H1 (cell line): ENCODE results near the gene RWDD4.

Experiments
- ATF2 ChIP-seq: IDR thresholded peaks from 2 replicates; pipeline ENCODE4 v1.6.1; 2012; ENCODE audit warnings: low read length, inconsistent platforms
- BACH1 ChIP-seq: IDR thresholded peaks from 2 replicates; pipeline ENCODE4 v1.6.1; 2012; ENCODE audit warnings: low read length, improper control_type of control experiment
- EGR1 ChIP-seq: IDR thresholded peaks from 2 replicates; pipeline ENCODE4 v1.6.1; 2011; ENCODE audit warnings: low read depth, low read length, borderline replicate concordance
- EP300 ChIP-seq, 2 experiments: IDR thresholded peaks; 1 replicate in 1 of 2; 2 replicates in 1 of 2; pipeline ENCODE4 v1.6.1; 2011 to 2012; ENCODE audit warnings: low read depth in 2 of 2, low read length in 2 of 2, mild to moderate bottlenecking in 2 of 2, borderline replicate concordance in 1 of 2, inconsistent platforms in 1 of 2, moderate library complexity in 1 of 2
- HDAC2 ChIP-seq, 2 experiments: fragments of 300-600 bp in 1 of 2; sonication (generic) in 1 of 2; IDR thresholded peaks; 2 replicates each; pipeline ENCODE4 v1.6.1; 2011 to 2012; ENCODE audit warnings: low read depth in 2 of 2, low read length in 2 of 2, mild to moderate bottlenecking in 2 of 2, moderate library complexity in 2 of 2, borderline replicate concordance in 1 of 2, inconsistent platforms in 1 of 2
- JUN ChIP-seq: IDR thresholded peaks from 2 replicates; pipeline ENCODE4 v1.6.1; 2011; ENCODE audit warnings: low read depth, mild to moderate bottlenecking, improper control_type of control experiment, low read length
- JUND ChIP-seq: IDR thresholded peaks from 2 replicates; pipeline ENCODE4 v1.6.1; 2011; ENCODE audit warnings: mild to moderate bottlenecking, improper control_type of control experiment, low read length
- POLR2AphosphoS5 ChIP-seq: IDR thresholded peaks from 2 replicates; pipeline ENCODE4 v1.6.1; 2011; ENCODE audit warnings: low read depth, low read length
- RAD21 ChIP-seq, 2 experiments: IDR thresholded peaks in 1 of 2; conservative IDR thresholded peaks in 1 of 2; 2 replicates each; pipeline ENCODE4 v1.6.1; 2011; ENCODE audit warnings: low read depth in 2 of 2, low read length in 2 of 2, improper control_type of control experiment in 1 of 2, inconsistent platforms in 1 of 2, mild to moderate bottlenecking in 1 of 2, moderate library complexity in 1 of 2
- SUZ12 ChIP-seq: fragments of 200-600 bp; sonication (generic); IDR thresholded peaks from 2 replicates; pipeline ENCODE4 v1.6.1; 2012; ENCODE audit warnings: mild to moderate bottlenecking, inconsistent platforms, low read length, moderate library complexity, mixed read lengths
- TAF7 ChIP-seq: optimal IDR thresholded peaks from 2 replicates; pipeline ENCODE3; 2011; ENCODE audit warnings: low read depth, mild to moderate bottlenecking, inconsistent platforms, low read length, moderate library complexity, borderline replicate concordance
- TBP ChIP-seq: IDR thresholded peaks from 2 replicates; pipeline ENCODE4 v1.6.1; 2011; ENCODE audit warnings: low read depth, low read length, improper control_type of control experiment
- ZNF274 ChIP-seq: IDR thresholded peaks from 2 replicates; pipeline ENCODE4 v1.7.0; 2012; ENCODE audit warnings: low read length, borderline replicate concordance; ENCODE audit errors: extremely low read depth
- TF ChIP-seq, protein P1 (sequence below), 3 experiments: IDR thresholded peaks; 1 replicate in 2 of 3; 2 replicates in 1 of 3; pipeline versions ENCODE4 v1.5.1 to v1.6.1; 2011; ENCODE audit warnings: low read length in 3 of 3, mild to moderate bottlenecking in 3 of 3, inconsistent platforms in 2 of 3, low read depth in 1 of 3, moderate library complexity in 1 of 3; ENCODE audit not compliant: insufficient read depth in 1 of 3; ENCODE audit errors: control extremely low read depth in 1 of 3

DNA sequence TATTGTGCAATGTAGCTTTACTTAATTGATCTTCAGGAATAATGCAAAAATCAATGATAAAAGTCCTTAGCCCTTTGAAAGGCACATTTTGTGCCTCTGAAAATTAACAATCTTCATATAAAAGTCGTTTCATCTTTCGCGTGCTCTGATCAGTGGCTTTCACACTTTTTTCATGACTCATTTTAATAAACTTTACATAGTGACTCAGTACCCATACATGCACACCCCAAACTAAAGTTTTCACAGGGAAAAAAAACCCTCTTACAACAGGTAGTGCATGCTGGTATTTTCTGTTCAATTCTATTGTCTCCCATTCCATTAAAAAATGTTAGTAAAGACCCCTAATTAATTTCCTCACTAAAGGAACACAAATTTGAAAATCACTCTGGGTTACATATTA, 21.5 kb downstream of the RWDD4 start:
- TF ChIP-seq POLR2AphosphoS5 (no peak), RAD21 (IDR thresholded peaks at IDR 0.05 in 1 of 2, conservative IDR thresholded peaks at IDR 0.05 in 1 of 2; ENCODE audit: low read depth in 2 of 2, low read length in 2 of 2) (no peak), ZNF274 (no peak), EGR1 (no peak), JUN (no peak), TAF7 (no peak), HDAC2 (IDR thresholded peaks at IDR 0.05; ENCODE audit: borderline replicate concordance in 1 of 2, low read depth in 2 of 2, low read length in 2 of 2) (no peak), EP300 (IDR thresholded peaks at IDR 0.05; ENCODE audit: borderline replicate concordance in 1 of 2, low read depth in 2 of 2, low read length in 2 of 2) (no peak), JUND (no peak), BACH1 (no peak), ATF2 (no peak), SUZ12 (no peak), TBP (no peak)
- TF ChIP-seq, protein P1, sequence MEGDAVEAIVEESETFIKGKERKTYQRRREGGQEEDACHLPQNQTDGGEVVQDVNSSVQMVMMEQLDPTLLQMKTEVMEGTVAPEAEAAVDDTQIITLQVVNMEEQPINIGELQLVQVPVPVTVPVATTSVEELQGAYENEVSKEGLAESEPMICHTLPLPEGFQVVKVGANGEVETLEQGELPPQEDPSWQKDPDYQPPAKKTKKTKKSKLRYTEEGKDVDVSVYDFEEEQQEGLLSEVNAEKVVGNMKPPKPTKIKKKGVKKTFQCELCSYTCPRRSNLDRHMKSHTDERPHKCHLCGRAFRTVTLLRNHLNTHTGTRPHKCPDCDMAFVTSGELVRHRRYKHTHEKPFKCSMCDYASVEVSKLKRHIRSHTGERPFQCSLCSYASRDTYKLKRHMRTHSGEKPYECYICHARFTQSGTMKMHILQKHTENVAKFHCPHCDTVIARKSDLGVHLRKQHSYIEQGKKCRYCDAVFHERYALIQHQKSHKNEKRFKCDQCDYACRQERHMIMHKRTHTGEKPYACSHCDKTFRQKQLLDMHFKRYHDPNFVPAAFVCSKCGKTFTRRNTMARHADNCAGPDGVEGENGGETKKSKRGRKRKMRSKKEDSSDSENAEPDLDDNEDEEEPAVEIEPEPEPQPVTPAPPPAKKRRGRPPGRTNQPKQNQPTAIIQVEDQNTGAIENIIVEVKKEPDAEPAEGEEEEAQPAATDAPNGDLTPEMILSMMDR (IDR thresholded peaks at IDR 0.05; ENCODE audit: control extremely low read depth in 1 of 3, insufficient read depth in 1 of 3, low read depth in 1 of 3, low read length in 3 of 3) = no peak
